ENCODE data around the gene PPP6R2.
A peak's percentile ranks its signal among the peaks of the same experiment; 100 is the strongest.

Gene PPP6R2

DNA sequence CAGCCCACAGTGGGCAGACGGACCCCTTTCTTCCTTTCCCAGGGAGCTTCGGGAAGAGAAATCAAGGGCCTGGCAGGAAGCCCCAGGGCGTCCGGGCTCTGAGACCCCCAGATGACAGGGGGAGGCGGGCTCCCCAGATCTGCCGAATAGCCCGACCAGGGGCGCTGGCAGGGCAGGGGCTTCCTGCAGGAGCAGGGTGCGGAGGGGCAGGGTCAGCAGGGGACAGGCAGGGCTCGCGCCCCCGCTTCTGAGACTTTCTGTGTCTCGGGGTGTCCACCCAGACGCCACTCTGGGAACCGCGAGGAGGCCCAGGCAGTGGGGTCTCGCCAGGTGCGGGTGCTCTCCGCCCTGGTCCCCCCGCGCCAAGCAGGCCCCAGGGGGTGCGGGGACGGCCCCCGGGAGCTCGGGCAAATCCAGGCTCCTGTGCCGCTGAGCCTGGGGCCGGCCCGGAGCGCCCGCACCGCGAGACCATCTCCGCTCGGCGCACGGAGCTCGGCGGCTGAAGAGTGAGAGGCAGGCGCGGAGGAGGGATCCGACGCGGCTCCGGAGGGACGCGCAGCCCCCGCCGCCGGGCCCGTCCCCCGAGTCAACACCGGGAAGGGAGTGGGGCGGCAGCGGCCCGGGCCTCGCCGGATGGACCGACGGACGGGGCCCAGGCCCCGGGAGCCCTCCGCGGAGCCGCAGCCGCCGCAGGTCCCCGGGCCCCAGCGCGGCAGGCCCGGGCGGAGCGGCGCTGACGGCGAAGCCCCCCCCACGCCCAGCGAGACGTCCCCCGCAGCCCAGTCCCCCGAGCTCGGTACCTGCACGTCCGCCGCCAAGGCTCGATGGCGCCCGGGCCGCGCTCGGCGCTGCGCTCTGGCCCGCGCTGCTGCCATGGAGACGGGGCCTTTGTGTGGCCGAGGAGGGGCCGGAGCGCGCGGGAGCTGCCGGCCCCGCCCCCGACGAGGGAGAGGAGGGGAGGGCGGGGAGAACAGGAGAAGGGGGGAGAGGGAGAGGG lies 36.1 kb upstream of the PPP6R2 start, which contains the start of gene PLXNB2:
Gene PLXNB2, minus strand, starts transcription at position 894 of the 997 bp plus-strand sequence. CDS start 17,062 bp downstream, outside the sequence.
- peak; percentile 87 for DNase-seq

DNA sequence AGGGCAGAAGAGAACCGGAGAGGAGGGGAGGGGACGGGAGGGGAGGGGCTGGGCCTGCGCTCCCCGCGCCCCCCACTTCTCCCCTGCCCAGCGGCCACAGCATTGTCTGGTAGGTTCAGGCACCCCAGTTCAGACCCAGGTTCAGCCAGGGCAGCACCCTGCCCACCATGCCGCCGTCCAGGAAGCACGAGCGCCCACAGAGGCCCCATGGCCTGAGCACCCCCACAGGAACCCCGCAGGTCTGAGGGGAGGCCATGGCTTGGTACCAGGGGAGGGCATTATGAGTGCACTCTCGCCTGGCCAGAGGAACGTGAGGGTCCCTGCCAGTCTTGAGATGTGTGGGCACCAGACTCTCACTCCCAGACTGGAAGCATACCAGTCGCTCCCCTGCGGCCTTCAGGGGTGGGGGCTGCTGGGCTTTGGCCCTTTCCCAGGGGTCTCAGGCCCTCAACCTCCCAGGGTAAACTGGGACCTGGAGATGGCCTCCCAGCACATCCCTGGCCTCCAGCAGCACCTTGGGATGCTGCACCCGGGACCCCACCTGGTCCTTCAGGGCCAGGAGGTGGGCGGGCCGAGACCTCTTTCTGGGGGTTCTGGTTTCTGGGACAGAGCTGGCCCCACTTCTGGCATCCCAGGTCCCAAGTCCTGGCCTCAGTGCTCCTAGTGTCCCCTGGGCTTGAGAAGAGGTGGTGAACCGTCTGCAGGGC lies 35.1 kb upstream of the PPP6R2 start:
- no peak for DNase-seq

DNA sequence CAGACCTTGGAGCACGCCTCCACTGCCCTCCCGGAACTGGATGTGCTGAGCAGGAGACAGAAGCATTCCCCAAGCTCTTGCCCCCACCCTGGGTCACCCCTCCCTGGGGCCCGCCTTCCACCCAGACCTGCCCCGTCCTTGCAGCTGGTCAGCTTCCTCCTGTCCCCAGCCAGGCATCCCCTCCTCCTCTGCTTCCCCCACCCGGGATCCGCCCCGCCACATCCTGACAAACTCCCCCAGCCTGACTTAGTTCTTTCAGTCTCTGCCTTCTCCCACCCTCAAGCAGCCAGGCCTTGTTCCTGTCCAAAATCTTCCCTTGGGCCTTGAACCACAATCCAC lies 34.6 kb upstream of the PPP6R2 start:
- DNase-seq = peak; percentile 44

DNA sequence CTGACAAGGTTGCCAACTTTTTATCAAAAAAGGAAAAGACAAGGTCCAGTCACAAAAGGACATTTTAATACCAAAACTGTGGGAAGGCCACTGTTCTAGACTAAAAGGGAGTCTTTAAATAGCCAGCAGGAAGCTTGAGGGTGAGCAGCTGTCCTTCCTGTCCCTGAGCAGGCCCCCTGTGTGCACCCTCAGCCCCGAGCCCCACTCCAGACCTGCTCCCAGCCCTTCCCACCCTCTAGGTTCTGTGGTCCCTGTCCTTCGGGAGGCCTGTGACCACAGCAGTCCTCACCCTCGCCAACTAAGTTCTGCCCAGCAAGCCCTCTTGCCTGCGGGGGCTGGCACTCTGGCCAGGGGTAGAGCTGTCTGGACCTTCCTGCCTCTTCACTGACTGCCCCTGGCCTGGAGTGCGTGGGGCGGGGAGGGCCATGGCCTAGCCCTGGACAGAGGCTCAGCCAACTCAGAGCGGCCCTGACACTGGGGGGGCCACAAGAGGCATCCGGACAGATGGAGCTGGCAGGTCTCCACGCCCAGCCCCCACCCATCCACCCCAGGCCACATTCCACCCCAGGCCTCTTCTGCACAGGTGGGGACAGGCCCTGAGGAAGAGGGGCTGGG lies 34.0 kb upstream of the PPP6R2 start:
- no peak for DNase-seq

DNA sequence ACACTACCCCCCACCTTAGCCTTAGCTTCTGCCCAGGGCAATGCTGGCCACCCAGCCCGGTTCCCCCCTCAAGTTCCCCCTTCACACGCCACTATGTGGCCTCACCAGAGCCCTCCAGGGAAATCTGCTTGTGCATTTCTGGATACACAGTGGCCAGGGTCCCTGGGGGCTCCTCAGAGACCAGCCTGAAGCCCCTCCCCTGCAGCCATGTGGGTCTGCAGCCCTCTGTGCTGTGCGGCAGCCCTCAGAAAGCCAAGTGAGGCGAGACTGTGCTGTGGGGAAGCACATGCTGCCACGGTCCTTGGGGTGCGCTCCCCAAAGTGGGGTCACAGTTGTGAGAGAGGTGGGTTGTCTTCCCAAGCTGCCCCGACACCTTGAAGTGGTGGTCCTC lies 33.5 kb upstream of the PPP6R2 start:
- no peak for DNase-seq

DNA sequence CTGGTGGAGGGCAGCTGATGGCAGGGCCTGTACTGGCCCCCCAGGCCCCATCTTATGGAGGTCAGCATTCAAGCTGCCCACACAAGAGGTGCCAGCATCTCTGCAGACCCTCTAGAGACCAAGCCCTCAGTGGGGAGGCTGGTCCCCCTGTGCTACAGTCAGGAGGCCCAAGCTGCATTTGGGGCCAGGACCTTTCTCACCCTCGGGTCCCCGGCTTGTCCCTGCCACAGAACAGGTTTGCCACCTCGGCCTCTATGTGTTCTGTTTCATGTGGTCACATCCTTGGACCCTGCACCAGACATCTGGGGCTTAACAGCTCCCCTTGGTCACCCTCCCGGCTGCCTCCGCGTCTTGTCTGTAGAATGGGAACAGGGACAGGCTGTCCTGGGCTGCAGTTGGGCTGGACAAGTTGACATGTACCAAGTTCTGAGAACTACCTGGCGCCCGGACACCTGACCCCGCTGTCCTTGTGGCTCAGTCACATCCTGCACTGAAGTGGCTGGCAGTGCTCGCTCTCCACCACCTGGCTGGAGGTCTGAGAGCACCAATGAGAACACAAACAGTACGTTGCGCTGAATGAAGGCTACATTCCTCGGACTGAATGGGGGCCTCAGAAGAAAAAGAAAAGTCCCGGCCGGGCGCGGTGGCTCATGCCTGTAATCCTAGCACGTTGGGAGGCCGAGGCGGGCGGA lies 33.0 kb upstream of the PPP6R2 start:
- no peak for DNase-seq

DNA sequence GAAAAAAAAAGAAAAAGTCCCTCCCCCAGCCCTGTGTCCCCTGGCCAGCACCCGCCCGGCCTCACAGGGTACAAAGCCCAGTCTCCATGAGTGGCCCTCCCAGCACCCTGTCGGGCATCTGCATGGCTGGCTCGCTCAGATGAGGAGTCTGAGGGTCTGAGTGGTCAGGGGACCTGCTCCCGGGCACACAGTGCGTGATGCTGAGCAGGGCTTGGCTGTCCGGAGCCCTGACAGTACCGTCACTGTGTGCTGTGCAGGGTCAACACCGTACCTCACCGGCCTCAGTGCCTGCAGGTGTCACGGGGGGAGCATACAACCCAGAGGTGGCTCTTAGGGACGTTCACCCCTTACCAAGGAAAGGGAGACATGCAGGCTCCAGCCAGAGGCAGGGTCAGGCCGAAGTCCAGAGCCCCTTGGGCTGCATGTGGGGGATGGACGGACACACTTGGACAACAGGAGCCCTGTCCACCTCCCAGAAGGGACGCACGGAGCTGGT lies 32.1 kb upstream of the PPP6R2 start:
- DNase-seq = no peak

DNA sequence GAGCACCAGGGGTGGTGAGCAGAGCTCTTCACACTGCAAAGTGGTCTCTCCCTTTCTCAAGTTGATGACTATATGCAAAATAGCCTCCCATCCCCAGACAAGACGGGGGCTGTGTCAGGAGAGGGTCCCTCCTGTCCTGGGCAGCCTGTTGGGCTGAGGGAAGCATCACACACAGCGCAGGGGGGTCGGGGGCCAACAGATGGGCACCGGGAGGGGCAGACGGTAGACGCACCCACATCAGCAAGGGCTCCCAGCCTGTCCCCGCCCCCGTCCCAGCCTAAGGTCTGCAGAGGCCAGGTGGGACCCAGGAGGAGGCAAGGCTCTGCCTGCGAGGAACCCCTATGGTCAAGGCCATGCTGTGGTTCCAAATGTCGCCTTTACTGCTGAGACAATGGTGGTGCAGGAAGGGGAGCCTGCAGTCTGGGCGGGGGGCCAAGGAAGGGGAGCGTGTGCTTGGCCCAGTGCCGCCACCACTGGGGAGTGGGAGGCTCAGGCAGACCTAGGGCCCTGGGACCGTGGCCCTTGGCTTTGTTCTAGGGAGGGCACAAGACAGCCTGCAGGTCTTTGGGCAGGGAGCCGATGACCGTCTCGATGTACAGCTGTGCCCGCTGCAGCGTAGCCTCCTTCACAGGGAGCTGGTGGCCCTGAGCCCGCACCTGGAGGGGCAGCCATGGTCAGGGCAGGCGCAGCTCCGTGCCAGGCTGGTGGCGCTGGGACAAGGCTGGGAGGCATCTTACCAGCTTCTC lies 31.3 kb upstream of the PPP6R2 start:
- DNase-seq = no peak

DNA sequence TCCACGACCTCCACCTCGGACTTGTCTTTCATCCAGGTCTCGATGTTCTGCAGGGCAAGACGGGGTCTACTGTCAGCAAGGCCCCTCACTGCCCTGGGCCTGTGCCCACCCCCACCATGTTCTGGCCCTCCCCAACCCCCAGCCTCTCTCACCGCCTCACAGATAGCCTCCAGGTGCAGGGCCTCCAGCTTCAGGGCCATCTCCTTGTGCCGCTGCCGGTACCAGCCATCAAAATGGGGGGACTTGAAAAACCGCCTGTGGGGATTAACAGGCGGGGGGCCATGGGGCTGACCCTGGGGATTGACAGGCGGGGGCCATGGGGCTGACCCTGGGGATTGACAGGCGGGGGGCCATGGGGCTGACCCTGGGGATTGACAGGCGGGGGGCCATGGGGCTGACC lies 30.8 kb upstream of the PPP6R2 start:
- no peak for DNase-seq

DNA sequence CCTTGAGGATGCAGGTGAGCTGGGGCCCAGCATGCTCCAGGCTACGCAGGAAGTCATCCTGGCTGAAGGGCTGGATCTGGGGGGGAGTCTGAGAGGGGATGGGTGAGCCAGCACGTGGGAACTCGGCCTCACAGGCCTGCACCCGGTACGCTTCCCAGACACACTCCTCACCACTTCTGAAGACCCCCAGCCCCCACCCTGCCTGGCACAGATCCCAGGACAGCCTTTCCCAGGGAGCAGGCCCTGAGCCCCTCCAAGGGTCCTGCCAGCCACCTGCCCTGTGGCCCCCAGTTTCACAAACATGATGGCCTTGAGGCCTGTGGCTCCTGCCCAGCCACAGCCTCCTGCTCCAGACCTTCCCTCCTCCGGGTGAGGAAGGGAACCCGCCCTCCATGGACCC lies 30.1 kb upstream of the PPP6R2 start:
- no peak for DNase-seq

DNA sequence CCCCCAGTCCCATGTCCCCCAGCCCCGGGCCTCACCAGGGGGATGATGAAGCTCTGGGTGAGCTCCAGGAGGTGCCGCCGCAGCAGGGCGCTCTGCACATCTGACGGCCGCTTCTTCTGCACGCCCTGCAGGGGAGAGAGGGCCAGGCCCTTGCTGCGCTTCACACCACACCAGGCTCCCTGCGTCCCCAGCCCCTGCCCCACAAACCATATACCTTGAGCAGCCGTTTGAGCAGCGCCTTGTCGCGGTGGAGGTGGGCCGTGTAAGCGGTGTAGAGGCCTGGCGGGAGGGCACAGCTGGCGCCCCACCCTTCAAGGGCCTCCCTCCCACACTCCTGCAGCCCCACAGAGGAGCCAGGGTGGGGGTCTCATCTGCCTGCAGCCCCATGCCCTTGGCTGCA lies 29.5 kb upstream of the PPP6R2 start:
- no peak for DNase-seq

DNA sequence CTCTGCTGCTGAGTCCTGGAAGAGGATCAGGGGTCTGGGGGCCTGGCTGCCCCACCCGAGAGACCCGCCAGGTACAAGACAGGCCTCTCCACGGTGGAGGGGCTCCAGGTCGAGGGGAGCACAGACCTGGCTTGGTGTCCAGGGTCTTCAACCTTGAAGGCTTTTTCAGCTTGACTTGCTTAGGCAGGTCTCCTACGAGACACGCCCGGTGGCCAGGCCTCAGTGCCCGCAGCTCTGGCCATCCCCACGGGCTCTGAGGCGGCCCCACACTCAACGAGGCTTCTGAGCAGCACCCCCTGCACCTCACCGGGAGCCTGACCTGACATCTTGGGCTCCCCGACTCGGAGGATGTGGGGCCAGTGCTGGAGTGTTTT lies 29.1 kb upstream of the PPP6R2 start:
- DNase-seq = no peak

DNA sequence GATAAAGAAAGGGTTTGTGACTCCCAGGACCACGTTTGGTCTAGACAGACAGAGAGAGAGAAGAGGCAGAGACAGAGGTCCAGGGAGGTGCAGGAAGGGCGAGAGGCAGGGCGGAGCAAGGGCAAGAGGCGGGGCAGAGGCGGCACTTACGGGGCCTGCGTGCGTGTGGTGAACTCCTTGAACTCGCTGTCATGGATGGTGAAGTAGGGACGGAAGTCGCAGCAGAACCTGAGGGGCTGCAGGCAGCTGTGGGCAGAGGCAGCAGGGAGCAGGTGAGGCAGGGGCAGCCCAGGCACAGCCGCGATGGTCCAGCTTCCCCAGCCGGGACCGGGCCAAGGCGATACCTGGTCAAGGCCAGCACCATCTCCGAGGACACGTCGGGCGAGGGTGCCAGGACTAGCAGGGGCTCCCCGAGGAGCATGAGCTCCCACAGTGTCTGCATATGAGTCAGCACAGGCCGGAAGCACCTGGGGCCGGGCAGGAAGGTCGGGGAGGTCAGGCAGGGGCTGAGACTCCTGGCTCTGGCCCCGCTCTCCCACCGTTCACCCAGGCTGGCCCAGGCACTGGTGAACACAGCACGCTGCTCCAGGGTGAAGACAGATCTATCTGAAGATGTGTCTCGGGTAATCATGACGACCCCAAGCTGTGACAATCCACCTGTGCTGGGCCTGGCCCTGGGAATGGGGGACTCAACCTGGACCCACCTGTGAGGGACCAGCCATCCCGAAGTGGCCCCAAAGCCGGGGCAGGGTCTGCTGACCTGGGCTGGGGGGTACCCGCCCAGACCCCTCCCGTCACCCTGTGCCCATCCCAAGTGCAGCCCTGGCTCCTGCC lies 28.5 kb upstream of the PPP6R2 start:
- no peak for DNase-seq

DNA sequence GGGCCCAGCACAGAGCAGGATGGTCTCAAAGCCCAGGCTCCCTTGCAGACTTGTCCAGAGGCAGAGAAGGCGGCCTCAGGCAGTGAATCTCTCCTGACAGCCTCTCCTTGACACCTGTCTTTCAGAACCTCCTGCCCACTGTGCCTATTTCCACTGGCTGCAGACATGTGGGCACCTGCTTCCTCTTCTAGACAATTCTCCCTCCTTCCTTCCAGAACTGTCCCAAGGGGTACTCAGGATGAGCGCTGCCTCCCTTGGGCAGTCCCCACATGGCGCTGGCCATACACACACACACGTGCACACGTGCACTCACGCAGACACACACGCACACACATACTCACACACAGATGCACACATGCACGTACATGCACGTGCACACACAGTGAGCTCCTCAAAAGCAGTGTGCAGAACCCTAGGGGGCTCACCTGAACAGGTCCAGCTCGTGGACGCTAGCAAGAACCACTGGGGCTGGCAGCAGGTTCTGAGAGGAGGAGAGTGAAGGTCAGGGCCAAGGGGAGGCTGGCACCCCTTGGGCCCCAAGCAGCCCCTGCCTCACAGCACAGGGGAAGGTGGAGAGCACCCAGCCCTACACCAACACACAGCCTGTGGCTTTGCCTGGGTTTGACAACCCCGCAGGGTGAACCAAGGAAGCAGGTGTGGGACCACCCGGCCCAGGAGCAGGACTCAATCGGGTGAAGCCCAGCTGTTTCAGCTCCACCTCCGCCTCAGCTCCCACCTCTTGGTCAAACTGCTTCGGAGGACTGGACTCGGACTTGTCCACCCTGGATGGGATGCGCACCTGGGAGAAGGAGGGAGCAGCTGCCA lies 27.6 kb upstream of the PPP6R2 start:
- DNase-seq = no peak

DNA sequence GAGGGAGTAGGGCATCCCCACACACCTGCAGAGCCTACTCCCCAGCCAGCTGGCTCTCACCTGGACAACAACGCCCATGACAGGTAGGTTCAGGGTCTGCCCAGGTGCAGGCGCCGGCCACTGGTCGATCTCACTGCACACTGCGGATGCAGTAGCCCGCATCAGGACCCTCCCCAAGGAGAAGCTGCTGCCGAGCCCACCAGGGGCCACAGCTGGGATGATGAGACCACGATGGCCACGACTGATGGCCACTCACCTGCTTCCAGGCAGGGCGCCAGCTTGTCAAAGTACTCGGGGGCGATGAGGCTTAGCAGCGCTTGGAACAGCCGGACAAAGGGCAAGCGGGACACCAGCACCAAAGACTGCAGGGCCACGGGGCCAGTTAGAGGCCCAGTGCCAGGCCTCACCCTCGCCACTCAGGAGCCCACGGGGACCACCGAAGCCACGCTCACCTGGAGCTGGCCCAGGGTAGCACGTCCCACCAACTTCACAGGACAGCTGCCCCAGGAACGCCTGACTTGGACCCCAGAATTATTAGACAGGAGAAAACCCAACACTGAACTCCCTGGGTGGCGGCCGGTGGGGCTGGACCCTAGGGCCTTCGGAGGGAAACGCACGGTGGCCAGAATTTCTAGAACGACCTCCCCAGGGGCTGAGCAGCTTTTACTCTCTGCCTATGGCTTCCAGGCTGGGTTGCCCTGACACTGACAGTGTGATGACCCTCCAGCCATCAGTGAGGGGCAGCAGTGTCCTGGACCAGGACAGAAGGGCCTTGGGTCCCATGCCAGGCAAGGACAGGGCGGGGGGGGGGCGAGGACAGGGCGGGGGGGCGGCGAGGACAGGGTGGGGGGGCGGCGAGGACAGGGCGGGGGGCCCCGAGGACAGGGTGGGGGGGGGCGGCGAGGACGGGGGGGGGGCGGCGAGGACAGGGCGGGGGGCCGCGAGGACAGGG lies 26.7 kb upstream of the PPP6R2 start:
- DNase-seq = no peak

DNA sequence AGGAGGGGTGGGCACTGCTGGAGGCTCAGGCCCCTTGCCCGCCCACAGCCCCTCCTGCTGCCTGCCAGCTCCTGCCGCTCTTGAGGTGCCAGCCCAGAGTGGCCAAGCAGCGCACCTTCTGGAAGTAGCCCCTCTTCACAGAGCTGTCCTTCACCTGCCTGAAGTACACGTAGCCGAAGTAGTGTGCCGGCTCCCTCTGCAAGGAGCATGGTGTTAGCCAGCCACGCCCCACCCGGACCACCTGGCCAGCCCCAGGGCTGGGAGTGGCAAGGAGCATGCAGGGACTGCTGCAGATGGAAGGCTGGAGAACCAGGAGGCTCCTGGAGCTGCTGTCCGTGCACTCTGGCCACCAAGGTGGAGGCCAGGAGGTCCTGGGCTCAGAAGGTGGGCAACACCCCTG lies 25.9 kb upstream of the PPP6R2 start:
- no peak for DNase-seq

DNA sequence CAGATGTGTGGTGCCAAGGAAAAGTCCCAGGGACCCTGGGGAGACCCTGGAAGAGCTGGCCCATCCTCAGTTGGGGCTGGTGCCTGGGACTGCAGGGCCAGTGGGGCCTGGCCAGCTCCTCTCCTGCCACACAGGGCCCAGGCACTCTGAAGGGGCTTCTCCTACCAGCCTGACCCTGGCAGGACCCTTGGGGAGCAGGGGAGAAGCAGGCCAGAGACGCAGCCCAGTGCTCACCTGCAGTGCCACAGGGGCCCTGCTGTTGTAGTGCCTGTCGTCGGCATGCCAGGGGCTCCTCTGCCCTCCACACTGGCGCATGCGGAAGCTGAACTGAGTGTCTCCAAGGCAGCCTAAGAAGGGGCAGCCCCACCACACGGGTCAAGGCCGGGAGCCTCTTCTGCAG lies 25.5 kb upstream of the PPP6R2 start:
- DNase-seq = no peak

DNA sequence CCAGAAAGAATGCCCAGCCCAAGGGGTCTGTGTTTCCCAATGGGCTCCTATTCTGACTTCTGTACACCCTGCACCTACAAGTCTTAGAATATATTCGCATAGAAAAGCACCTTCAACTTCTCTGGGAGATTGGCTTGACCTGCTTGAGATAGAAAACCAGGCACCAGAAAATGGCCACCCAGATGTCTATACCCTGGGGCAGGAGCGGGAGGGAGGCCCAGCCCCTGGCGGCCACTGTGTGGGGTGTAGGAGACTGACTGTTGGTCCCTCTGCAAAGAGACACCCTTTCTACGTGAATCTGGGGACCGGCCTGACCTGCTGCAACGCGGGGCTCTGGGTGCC lies 24.8 kb upstream of the PPP6R2 start:
- DNase-seq = no peak

DNA sequence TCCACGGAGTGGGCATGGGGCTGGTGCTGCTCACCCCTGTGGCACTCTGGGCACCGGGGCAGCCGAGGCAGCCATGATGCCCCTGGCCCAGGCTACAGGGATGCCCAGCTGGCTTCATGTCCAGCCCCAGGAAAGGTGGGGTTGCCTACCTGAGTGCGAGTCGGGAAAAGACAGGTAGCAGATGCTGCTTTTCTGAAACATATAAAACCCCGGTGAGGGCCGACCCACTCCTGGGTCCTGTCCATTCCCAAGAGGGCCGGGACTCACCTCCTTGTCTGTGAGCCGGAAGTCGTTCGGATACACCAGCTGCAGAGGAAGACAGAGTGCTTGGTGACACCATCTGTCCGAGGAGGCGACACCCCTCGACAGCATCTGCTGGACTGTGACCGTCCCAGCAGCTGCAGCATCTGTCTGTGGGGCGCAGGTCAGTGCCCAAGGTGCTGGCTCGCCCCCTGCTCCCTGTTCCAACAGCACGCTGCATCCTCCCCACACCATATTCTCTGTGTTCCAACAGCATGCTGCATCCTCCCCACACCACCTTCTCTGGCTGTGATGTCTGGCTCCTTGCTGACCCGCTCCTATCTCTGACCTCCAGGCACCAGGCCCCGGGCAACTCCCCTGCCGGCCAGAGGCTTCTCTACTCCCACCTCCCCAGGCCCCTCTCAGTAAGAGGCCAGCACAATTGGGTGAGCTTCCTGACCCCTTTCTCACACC lies 24.3 kb upstream of the PPP6R2 start:
- DNase-seq = no peak
